ENCODE results near the gene HSBP1.

DNA sequence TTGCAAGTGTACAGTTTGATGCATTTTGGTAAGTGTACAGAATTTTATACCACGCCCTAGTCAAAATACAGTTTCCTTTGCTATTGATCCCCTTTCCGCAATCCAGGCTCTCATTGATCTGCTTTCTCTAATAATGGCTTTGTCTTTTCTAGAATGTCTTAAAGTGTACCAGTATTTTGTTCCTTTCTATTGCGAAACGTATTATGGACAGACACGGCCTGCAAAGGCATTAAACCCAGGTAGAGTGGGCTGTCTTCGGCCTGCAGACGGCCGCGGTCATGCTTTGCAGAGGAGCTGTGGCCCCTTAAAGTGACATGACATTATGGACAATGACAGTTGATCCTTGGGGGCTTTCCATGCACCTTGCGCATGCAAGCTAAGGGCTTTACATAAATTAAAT lies 15.9 kb upstream of the HSBP1 start:
- TF ChIP-seq, protein P1, sequence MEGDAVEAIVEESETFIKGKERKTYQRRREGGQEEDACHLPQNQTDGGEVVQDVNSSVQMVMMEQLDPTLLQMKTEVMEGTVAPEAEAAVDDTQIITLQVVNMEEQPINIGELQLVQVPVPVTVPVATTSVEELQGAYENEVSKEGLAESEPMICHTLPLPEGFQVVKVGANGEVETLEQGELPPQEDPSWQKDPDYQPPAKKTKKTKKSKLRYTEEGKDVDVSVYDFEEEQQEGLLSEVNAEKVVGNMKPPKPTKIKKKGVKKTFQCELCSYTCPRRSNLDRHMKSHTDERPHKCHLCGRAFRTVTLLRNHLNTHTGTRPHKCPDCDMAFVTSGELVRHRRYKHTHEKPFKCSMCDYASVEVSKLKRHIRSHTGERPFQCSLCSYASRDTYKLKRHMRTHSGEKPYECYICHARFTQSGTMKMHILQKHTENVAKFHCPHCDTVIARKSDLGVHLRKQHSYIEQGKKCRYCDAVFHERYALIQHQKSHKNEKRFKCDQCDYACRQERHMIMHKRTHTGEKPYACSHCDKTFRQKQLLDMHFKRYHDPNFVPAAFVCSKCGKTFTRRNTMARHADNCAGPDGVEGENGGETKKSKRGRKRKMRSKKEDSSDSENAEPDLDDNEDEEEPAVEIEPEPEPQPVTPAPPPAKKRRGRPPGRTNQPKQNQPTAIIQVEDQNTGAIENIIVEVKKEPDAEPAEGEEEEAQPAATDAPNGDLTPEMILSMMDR (IDR thresholded peaks at IDR 0.05; ENCODE audit: low read length) = no peak
- TF ChIP-seq EZH2 (IDR thresholded peaks at IDR 0.05; ENCODE audit: borderline replicate concordance, low read length) = no peak

Measured in OCI-LY1 (cell line).